Mesenchymal stem cell (in vitro differentiated cells and primary cell): Measurements from ENCODE around the gene IL23A.
A peak's percentile ranks its signal among the peaks of the same experiment; 100 is the strongest.

ENCODE experiments used
- DNase-seq: peaks from one replicate; pipeline ENCODE4 v3.0.0-alpha.2; 2013
- H2AFZ ChIP-seq: one replicate; pipeline ENCODE4 v1.6.1; 2013; ENCODE audit warnings: low read depth, mild to moderate bottlenecking, control low read depth, inconsistent platforms, low read length, moderate library complexity
- H2AK5ac ChIP-seq: 2 replicates; pipeline ENCODE4 v1.6.1; 2013; ENCODE audit warnings: low read length, moderate library complexity, mild to moderate bottlenecking, inconsistent platforms; ENCODE audit not compliant: severe bottlenecking
- H2BK120ac ChIP-seq: one replicate; pipeline ENCODE4 v1.6.1; 2013; ENCODE audit warnings: low read depth, mild to moderate bottlenecking, inconsistent platforms, low read length, moderate library complexity
- H2BK12ac ChIP-seq, 2 experiments: one replicate each; pipeline ENCODE4 v1.6.1; 2013; ENCODE audit warnings: inconsistent platforms in 2 of 2, low read length in 2 of 2, mild to moderate bottlenecking in 2 of 2, moderate library complexity in 2 of 2, control low read depth in 1 of 2
- H2BK15ac ChIP-seq: one replicate; pipeline ENCODE4 v1.6.1; 2013; ENCODE audit warnings: mild to moderate bottlenecking, low read depth, inconsistent platforms; ENCODE audit not compliant: poor library complexity, severe bottlenecking
- H2BK5ac ChIP-seq: 2 replicates; pipeline ENCODE4 v1.6.1; 2013; ENCODE audit warnings: low read depth, mild to moderate bottlenecking, low read length, control low read depth, inconsistent platforms; ENCODE audit not compliant: poor library complexity, severe bottlenecking
- H3K14ac ChIP-seq, 2 experiments: one replicate each; pipeline ENCODE4 v1.6.1; 2013; ENCODE audit warnings: inconsistent platforms in 2 of 2, low read length in 2 of 2, control low read depth in 1 of 2, mild to moderate bottlenecking in 1 of 2, moderate library complexity in 1 of 2
- H3K18ac ChIP-seq, 2 experiments: one replicate each; pipeline ENCODE4 v1.6.1; 2013; ENCODE audit warnings: inconsistent platforms in 2 of 2, low read length in 2 of 2, control low read depth in 1 of 2, low read depth in 1 of 2, mild to moderate bottlenecking in 1 of 2
- H3K23ac ChIP-seq, 2 experiments: one replicate each; pipeline ENCODE4 v1.6.1; 2013; ENCODE audit warnings: inconsistent platforms in 2 of 2, low read length in 2 of 2, mild to moderate bottlenecking in 2 of 2, moderate library complexity in 2 of 2, control low read depth in 1 of 2
- H3K27ac ChIP-seq: 2 replicates; pipeline ENCODE4 v1.5.1; 2013; ENCODE audit warnings: mild to moderate bottlenecking, moderate library complexity, low read length, control low read depth, inconsistent platforms; ENCODE audit not compliant: poor library complexity, severe bottlenecking
- H3K27me3 ChIP-seq, 2 experiments: 2 replicates each; pipeline versions ENCODE4 v1.6.1 to v1.7.0; 2013; ENCODE audit warnings: low read length in 2 of 2, mild to moderate bottlenecking in 2 of 2, moderate library complexity in 2 of 2, control low read depth in 1 of 2, inconsistent platforms in 1 of 2; ENCODE audit not compliant: control insufficient read depth in 1 of 2, insufficient read depth in 1 of 2
- H3K36me3 ChIP-seq, 2 experiments: 2 replicates each; pipeline versions ENCODE4 v1.6.1 to v1.7.0; 2013; ENCODE audit warnings: low read length in 2 of 2, control low read depth in 1 of 2, inconsistent platforms in 1 of 2, low read depth in 1 of 2, mild to moderate bottlenecking in 1 of 2; ENCODE audit not compliant: insufficient read depth in 2 of 2, control insufficient read depth in 1 of 2
- H3K4ac ChIP-seq, 2 experiments: one replicate each; pipeline ENCODE4 v1.6.1; 2013; ENCODE audit warnings: inconsistent platforms in 2 of 2, low read length in 2 of 2, mild to moderate bottlenecking in 2 of 2, moderate library complexity in 2 of 2, control low read depth in 1 of 2, low read depth in 1 of 2
- H3K4me1 ChIP-seq: 2 replicates; pipeline ENCODE4 v1.6.1; 2013; ENCODE audit warnings: low read depth, low read length, control low read depth; ENCODE audit not compliant: control insufficient read depth, insufficient read depth
- H3K4me2 ChIP-seq: 2 replicates; pipeline ENCODE4 v1.6.1; 2013; ENCODE audit warnings: low read length, mild to moderate bottlenecking, inconsistent platforms; ENCODE audit not compliant: poor library complexity, severe bottlenecking
- H3K4me3 ChIP-seq, 2 experiments: 2 replicates each; pipeline versions ENCODE4 v1.5.1 to v1.7.0; 2013; ENCODE audit warnings: low read length in 2 of 2, mild to moderate bottlenecking in 2 of 2, control low read depth in 1 of 2, low read depth in 1 of 2; ENCODE audit not compliant: insufficient read depth in 1 of 2
- H3K79me1 ChIP-seq: replicated peaks from 2 replicates; pipeline ENCODE4 v1.6.1; 2013; ENCODE audit warnings: mild to moderate bottlenecking, control low read depth, low read length, inconsistent platforms; ENCODE audit not compliant: poor library complexity, severe bottlenecking
- H3K9ac ChIP-seq: 2 replicates; pipeline ENCODE4 v1.7.0; 2013; ENCODE audit warnings: mild to moderate bottlenecking, low read length, moderate library complexity
- H3K9me3 ChIP-seq: 2 replicates; pipeline ENCODE4 v1.7.0; 2013; ENCODE audit warnings: mild to moderate bottlenecking, low read length; ENCODE audit not compliant: control insufficient read depth
- H4K8ac ChIP-seq: one replicate; pipeline ENCODE4 v1.6.1; 2013; ENCODE audit warnings: inconsistent platforms, mild to moderate bottlenecking, low read length, moderate library complexity
- H4K91ac ChIP-seq: one replicate; pipeline ENCODE4 v1.6.1; 2013; ENCODE audit warnings: mild to moderate bottlenecking, low read length, inconsistent platforms
- WGBS: methylation state at CpG from one replicate; pipeline ENCODE4 v1.1.7; 2013; ENCODE audit warnings: mixed read lengths; 5-methylcytosine and 5-hydroxymethylcytosine counted together

IL23A gene

GRCh38 chr12:56359851-56360767 lies 21.4 kb downstream of the IL23A start, which contains the start of gene STAT2:
TSS of gene STAT2 (minus strand) at chr12:56360107. CDS start at chr12:56356571, 3,536 bp downstream.
- Histone ChIP-seq H3K4me1 (peaks cover 2% of the 10 kb centered on the region), H2BK120ac (no peak within 1 kb of the TSS), H2BK12ac (peak within 1 kb of the TSS in 1 of 2 experiments; percentile 49), H3K36me3 (peaks cover 12 to 23% of the 10 kb centered on the region in 2 experiments), H3K9me3 (no peaks in the 10 kb centered on the region), H3K4ac (peak within 1 kb of the TSS in 1 of 2 experiments; percentile 81), H3K4me2 (peak within 1 kb of the TSS; percentile 67), H2AFZ (peak within 1 kb of the TSS; percentile 62), H2AK5ac (peak within 1 kb of the TSS; percentile 89), H2BK5ac (peak within 1 kb of the TSS; percentile 69), H4K8ac (peak within 1 kb of the TSS; percentile 92), H4K91ac (peak within 1 kb of the TSS; percentile 71), H3K9ac (peak within 1 kb of the TSS; percentile 98), H3K4me3 (peak within 1 kb of the TSS; percentile 84 to 96), H3K79me1 (peaks cover 12% of the 10 kb centered on the region), H3K27me3 (no peaks in the 10 kb centered on the region), H2BK15ac (peak within 1 kb of the TSS; percentile 85), H3K14ac (peak within 1 kb of the TSS in 1 of 2 experiments; percentile 64), H3K18ac (peak within 1 kb of the TSS; percentile 77 to 86), H3K27ac (peak within 1 kb of the TSS; percentile 86), H3K23ac (no peak within 1 kb of the TSS)
- DNase-seq, result peak; percentile 100
- under 1% methylated on average over 54 of the region's 54 CpGs for WGBS

GRCh38 chr12:56361487-56362129 lies 22.9 kb downstream of the IL23A start:
- Histone ChIP-seq H3K4me3 (peak overlapping the region in 1 of 2 experiments; percentile 85), H3K4ac (no peak overlapping the region), H2BK120ac (no peak overlapping the region), H3K4me2 (no peak overlapping the region), H3K9ac (no peak overlapping the region), H2AFZ (no peak overlapping the region), H3K14ac (no peak overlapping the region), H2BK12ac (no peak overlapping the region), H4K91ac (no peak overlapping the region), H3K27me3 (no peaks in the 10 kb centered on the region), H2BK15ac (no peak overlapping the region), H2AK5ac (no peak overlapping the region), H3K4me1 (peaks cover 2% of the 10 kb centered on the region), H3K18ac (no peak overlapping the region), H3K36me3 (peaks cover 0 to 8% of the 10 kb centered on the region in 2 experiments), H3K23ac (no peak overlapping the region), H3K79me1 (no peaks in the 10 kb centered on the region), H3K27ac (no peak overlapping the region), H2BK5ac (no peak overlapping the region), H4K8ac (no peak overlapping the region), H3K9me3 (no peaks in the 10 kb centered on the region)
- 90% methylated on average over 8 of the region's 8 CpGs for WGBS
- DNase-seq, result no peak

GRCh38 chr12:56362130-56363059 lies 23.7 kb downstream of the IL23A start, which contains the start of gene APOF:
TSS of gene APOF (minus strand) at chr12:56362857. CDS start at chr12:56362745, 112 bp downstream.
- no peak within 1 kb of the TSS for H2AK5ac ChIP-seq
- H3K4me1 ChIP-seq, result peaks cover 2% of the 10 kb centered on the region
- H2BK12ac ChIP-seq, result no peak within 1 kb of the TSS
- no peak within 1 kb of the TSS for H3K18ac ChIP-seq
- 89% methylated on average over 9 of the region's 10 CpGs for WGBS
- DNase-seq, result no peak
- no peak within 1 kb of the TSS for H3K23ac ChIP-seq
- no peak within 1 kb of the TSS for H3K9ac ChIP-seq
- no peak within 1 kb of the TSS for H3K4me3 ChIP-seq
- no peak within 1 kb of the TSS for H4K8ac ChIP-seq
- H3K27me3 ChIP-seq, result no peaks in the 10 kb centered on the region
- H2BK5ac ChIP-seq, result no peak within 1 kb of the TSS
- no peaks in the 10 kb centered on the region for H3K79me1 ChIP-seq
- H2BK15ac ChIP-seq, result no peak within 1 kb of the TSS
- H2BK120ac ChIP-seq, result no peak within 1 kb of the TSS
- H3K4ac ChIP-seq, result no peak within 1 kb of the TSS
- no peak within 1 kb of the TSS for H3K4me2 ChIP-seq
- peaks cover 0 to 6% of the 10 kb centered on the region in 2 experiments for H3K36me3 ChIP-seq
- H2AFZ ChIP-seq, result no peak within 1 kb of the TSS
- H4K91ac ChIP-seq, result no peak within 1 kb of the TSS
- H3K9me3 ChIP-seq, result no peaks in the 10 kb centered on the region
- H3K14ac ChIP-seq, result no peak within 1 kb of the TSS
- no peak within 1 kb of the TSS for H3K27ac ChIP-seq
